KMS-11 (cell line): ENCODE measurements around the gene ATXN2.
A peak's percentile ranks its signal among the peaks of the same experiment; 100 is the strongest.
"Not testable (repeated sequence)": the region's sequence is repeated elsewhere in the genome, so short reads cannot be mapped to it uniquely, and the experiment has no call there.

Experiments used
- H2AFZ ChIP-seq: fragments of 200-600 bp; sonication (generic); 2 replicates; pipeline ENCODE4 v1.6.1; 2016; ENCODE audit warnings: antibody characterized with exemption, mixed run types, low read depth
- H3K27ac ChIP-seq: fragments of 200-600 bp; sonication (generic); 2 replicates; pipeline ENCODE4 v1.6.1; 2016; ENCODE audit warnings: mild to moderate bottlenecking, mixed run types
- H3K27me3 ChIP-seq: fragments of 200-600 bp; sonication (generic); 2 replicates; pipeline ENCODE4 v1.6.1; 2017; ENCODE audit warnings: mild to moderate bottlenecking, low read depth, mixed run types, moderate library complexity; ENCODE audit not compliant: insufficient read depth
- H3K36me3 ChIP-seq: fragments of 200-600 bp; sonication (generic); 2 replicates; pipeline ENCODE4 v1.6.1; 2017; ENCODE audit warnings: mild to moderate bottlenecking, mixed run types; ENCODE audit not compliant: insufficient read depth
- H3K4me1 ChIP-seq: fragments of 200-600 bp; sonication (generic); 2 replicates; pipeline ENCODE4 v1.6.1; 2016; ENCODE audit warnings: mild to moderate bottlenecking, low read depth, mixed run types; ENCODE audit not compliant: poor library complexity, severe bottlenecking
- H3K4me2 ChIP-seq: fragments of 200-600 bp; sonication (generic); 2 replicates; pipeline ENCODE4 v1.7.0; 2016; ENCODE audit warnings: mild to moderate bottlenecking, mixed run types
- H3K4me3 ChIP-seq: fragments of 200-600 bp; sonication (generic); IDR thresholded peaks from 2 replicates; pipeline ENCODE4 v1.6.1; 2017; ENCODE audit warnings: low read depth, low read length, mixed read lengths; ENCODE audit not compliant: insufficient read depth
- H3K79me2 ChIP-seq: fragments of 200-600 bp; sonication (generic); 2 replicates; pipeline ENCODE4 v1.6.1; 2016; ENCODE audit warnings: low read depth, mixed run types; ENCODE audit not compliant: insufficient read depth
- H3K9ac ChIP-seq: fragments of 200-600 bp; sonication (generic); 2 replicates; pipeline ENCODE4 v1.6.1; 2016; ENCODE audit warnings: mild to moderate bottlenecking, mixed run types
- H4K20me1 ChIP-seq: fragments of 200-600 bp; sonication (generic); 2 replicates; pipeline ENCODE4 v1.6.1; 2016; ENCODE audit warnings: mild to moderate bottlenecking, mixed run types; ENCODE audit not compliant: insufficient read depth
- TF ChIP-seq, protein P1 (sequence below): fragments of 200-600 bp; sonication (generic); conservative IDR thresholded peaks from 2 replicates; pipeline ENCODE4 v1.6.1; 2017; ENCODE audit warnings: low read depth, mild to moderate bottlenecking, antibody characterized with exemption, low read length, moderate library complexity, mixed read lengths

ATXN2 gene

GRCh38 chr12:111602348-111602747, 3.2 kb upstream of the ATXN2 start:
- Histone ChIP-seq H3K4me3 (no peak overlapping the region), H3K36me3 (no peaks in the 10 kb centered on the region), H2AFZ (no peak overlapping the region), H3K4me2 (no peak overlapping the region), H3K9ac (no peak overlapping the region), H3K27ac (no peak overlapping the region), H4K20me1 (no peaks in the 10 kb centered on the region), H3K4me1 (peaks cover 8% of the 10 kb centered on the region), H3K27me3 (no peaks in the 10 kb centered on the region), H3K79me2 (peaks cover 7% of the 10 kb centered on the region; the same call in 1 of the 2 replicates)
- TF ChIP-seq, protein P1, sequence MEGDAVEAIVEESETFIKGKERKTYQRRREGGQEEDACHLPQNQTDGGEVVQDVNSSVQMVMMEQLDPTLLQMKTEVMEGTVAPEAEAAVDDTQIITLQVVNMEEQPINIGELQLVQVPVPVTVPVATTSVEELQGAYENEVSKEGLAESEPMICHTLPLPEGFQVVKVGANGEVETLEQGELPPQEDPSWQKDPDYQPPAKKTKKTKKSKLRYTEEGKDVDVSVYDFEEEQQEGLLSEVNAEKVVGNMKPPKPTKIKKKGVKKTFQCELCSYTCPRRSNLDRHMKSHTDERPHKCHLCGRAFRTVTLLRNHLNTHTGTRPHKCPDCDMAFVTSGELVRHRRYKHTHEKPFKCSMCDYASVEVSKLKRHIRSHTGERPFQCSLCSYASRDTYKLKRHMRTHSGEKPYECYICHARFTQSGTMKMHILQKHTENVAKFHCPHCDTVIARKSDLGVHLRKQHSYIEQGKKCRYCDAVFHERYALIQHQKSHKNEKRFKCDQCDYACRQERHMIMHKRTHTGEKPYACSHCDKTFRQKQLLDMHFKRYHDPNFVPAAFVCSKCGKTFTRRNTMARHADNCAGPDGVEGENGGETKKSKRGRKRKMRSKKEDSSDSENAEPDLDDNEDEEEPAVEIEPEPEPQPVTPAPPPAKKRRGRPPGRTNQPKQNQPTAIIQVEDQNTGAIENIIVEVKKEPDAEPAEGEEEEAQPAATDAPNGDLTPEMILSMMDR, result no peak

- not testable (repeated sequence) for H3K4me3 ChIP-seq, H3K27ac ChIP-seq, H3K9ac ChIP-seq, H4K20me1 ChIP-seq, H3K27me3 ChIP-seq, H3K36me3 ChIP-seq, H3K4me2 ChIP-seq, H2AFZ ChIP-seq
- H3K4me1 ChIP-seq, result peaks cover 18% of the 10 kb centered on the region
- H3K79me2 ChIP-seq, result peaks cover 21% of the 10 kb centered on the region; the same call in 1 of the 2 replicates
Observed at GRCh38 chr12:111600986-111601385, 1.9 kb upstream of the ATXN2 start.

- Histone ChIP-seq H3K79me2 (peaks cover 28% of the 10 kb centered on the region), H3K36me3 (no peaks in the 10 kb centered on the region), H3K27ac (peak overlapping the region; percentile 65), H3K9ac (peak overlapping the region; percentile 49; the same call in 1 of the 2 replicates), H3K4me1 (peaks cover 18% of the 10 kb centered on the region), H3K27me3 (no peaks in the 10 kb centered on the region), H4K20me1 (no peaks in the 10 kb centered on the region), H3K4me2 (peak overlapping the region; percentile 63), H2AFZ (peak overlapping the region; percentile 53), H3K4me3 (no peak overlapping the region)
- TF ChIP-seq, protein P1, result no peak
Observed at GRCh38 chr12:111600205-111600642, 1.1 kb upstream of the ATXN2 start.

DNA sequence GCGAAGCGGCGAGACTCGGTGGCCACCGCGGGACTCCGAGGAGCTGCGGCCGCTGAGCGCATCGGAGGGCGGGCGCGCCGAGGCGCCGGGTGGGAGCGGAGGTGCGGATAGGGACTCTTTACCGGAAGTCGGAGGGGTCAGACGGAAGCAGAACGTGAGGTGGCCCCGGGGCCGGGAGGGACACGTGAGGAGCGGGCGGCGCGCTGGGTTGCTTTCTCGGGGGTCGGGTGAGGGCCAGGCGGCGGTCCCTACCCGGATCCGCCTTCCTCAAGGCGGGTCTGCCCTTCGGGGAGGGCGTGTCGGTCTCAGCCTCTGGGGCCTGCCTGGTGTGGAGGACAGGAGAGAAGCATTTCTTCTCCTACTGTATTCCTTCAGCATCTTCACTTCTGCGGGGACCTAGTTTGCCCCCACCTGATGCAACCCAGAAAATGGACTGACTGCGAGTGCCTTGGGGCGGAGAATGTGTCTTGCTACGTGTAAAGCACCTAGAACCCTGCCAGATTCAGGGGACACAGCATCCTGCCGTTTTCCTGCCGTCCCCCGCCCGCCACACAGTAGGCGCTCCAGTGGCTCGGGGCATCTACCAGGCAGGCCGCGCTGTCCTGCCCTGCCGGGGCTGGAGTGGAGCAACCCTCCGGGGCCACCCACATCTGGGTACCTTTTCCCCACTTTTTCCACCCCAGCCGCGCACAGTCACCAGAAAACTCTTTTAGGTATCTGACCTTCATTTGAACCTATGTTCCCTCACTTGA, 514 bp upstream of the ATXN2 start:
- peak overlapping the region; percentile 49; the same call in 1 of the 2 replicates for H3K9ac ChIP-seq

More for the DNA sequence above, 514 bp upstream of the ATXN2 start:
- Histone ChIP-seq H3K79me2 (peaks cover 34% of the 10 kb centered on the region), H3K4me3 (no peak overlapping the region), H4K20me1 (no peaks in the 10 kb centered on the region), H2AFZ (peak overlapping the region; percentile 53), H3K27me3 (no peaks in the 10 kb centered on the region), H3K36me3 (no peaks in the 10 kb centered on the region), H3K4me1 (peaks cover 18% of the 10 kb centered on the region), H3K4me2 (peak overlapping the region; percentile 63), H3K27ac (peak overlapping the region; percentile 65)
- TF ChIP-seq, protein P1, result no peak
